ENCODE measurements around the gene GBA3. TPM values are rescaled to one million over a fixed set of nuclear protein-coding genes. Genes with fewer than 3 reads are reported as not detected.

Gene GBA3
- polyA plus RNA-seq, 2 of the 4 experiments (the other 2 are of a cell fraction) = not detected

- TF ChIP-seq MYC (IDR thresholded peaks at IDR 0.05; ENCODE audit: borderline replicate concordance, low read length) = no peak
- TF ChIP-seq POLR2AphosphoS2 (conservative IDR thresholded peaks at IDR 0.05; ENCODE audit: low read length) = no peak
- no peak for TF ChIP-seq JUNB (IDR thresholded peaks at IDR 0.05)
- no peak for TF ChIP-seq E2F6 (IDR thresholded peaks at IDR 0.05; ENCODE audit: borderline replicate concordance, low read depth)
- no peak for TF ChIP-seq CBX8 (IDR thresholded peaks at IDR 0.05)
- TF ChIP-seq FOXS1 (CRISPR knock-in tag; IDR thresholded peaks at IDR 0.05) = no peak
- no peak for TF ChIP-seq ATOH8 (CRISPR knock-in tag; IDR thresholded peaks at IDR 0.05; ENCODE audit: low read depth)
- TF ChIP-seq ELK1 (IDR thresholded peaks at IDR 0.05; ENCODE audit: low read depth, low read length) = no peak
- no peak for TF ChIP-seq HOXA7 (CRISPR knock-in tag; IDR thresholded peaks at IDR 0.05)
- no peak for TF ChIP-seq NR3C1 (IDR thresholded peaks at IDR 0.05)
- TF ChIP-seq HES2 (IDR thresholded peaks at IDR 0.05) = no peak
- no peak for TF ChIP-seq CEBPB (IDR thresholded peaks at IDR 0.05)
- CTCF ChIA-PET = no interaction called here
- DNase-seq (ENCODE audit: low read depth in 1 of 2, low spot score in 1 of 2) (no peak), ATAC-seq (no peak), FAIRE-seq (no peak)
- POLR2A ChIA-PET = no interaction called here
- no peaks in the 10 kb centered on the region for H3K9me3 ChIP-seq
- no peaks in the 10 kb centered on the region for H3K4me1 ChIP-seq
- no peak overlapping the region for H3K27ac ChIP-seq
- no peak overlapping the region for H3K4me2 ChIP-seq
- no peak overlapping the region for H3K4me3 ChIP-seq
- WGBS (ENCODE audit: missing lambda C conversion rate) = 50% methylated on average over 1 of the region's 1 CpG
Measured at GRCh38 chr4:22848332-22848731, 155.6 kb downstream of the GBA3 start.

- no peak for ATAC-seq
- Histone ChIP-seq H3K4me2 (no peak overlapping the region), H3K4me1 (no peaks in the 10 kb centered on the region), H3K9me3 (no peaks in the 10 kb centered on the region), H3K27ac (no peak overlapping the region), H3K4me3 (no peak overlapping the region)
- ChIA-PET CTCF (no interaction called here), POLR2A (no interaction called here)
- DNase-seq (ENCODE audit: low read depth in 1 of 2, low spot score in 1 of 2) = no peak
- TF ChIP-seq NFE2L2 (conservative IDR thresholded peaks at IDR 0.05; ENCODE audit: low read length) = no peak
- TF ChIP-seq REST (IDR thresholded peaks at IDR 0.05) = no peak
- no peak for TF ChIP-seq ZSCAN20 (CRISPR knock-in tag; IDR thresholded peaks at IDR 0.05)
- no peak for TF ChIP-seq PBX3 (IDR thresholded peaks at IDR 0.05)
- TF ChIP-seq ELK1 (IDR thresholded peaks at IDR 0.05; ENCODE audit: low read depth, low read length) = no peak
- TF ChIP-seq POLR2AphosphoS2 (conservative IDR thresholded peaks at IDR 0.05; ENCODE audit: low read length) = no peak
- no peak for TF ChIP-seq NPAS2 (CRISPR knock-in tag; IDR thresholded peaks at IDR 0.05; ENCODE audit: borderline replicate concordance)
- no peak for TF ChIP-seq HOXB5 (CRISPR knock-in tag; IDR thresholded peaks at IDR 0.05)
- no peak for TF ChIP-seq CBX8 (IDR thresholded peaks at IDR 0.05)
- TF ChIP-seq BHLHE40 (IDR thresholded peaks at IDR 0.05; ENCODE audit: low read depth, low read length) = no peak
- FAIRE-seq = no peak
Measured at GRCh38 chr4:22850055-22850454, 157.3 kb downstream of the GBA3 start.

All from A549 (cell line).